ENCODE measurements around the gene SLX9.

The SLX9 gene

GRCh38 chr21:44948426-44949120, 8.7 kb downstream of the SLX9 start:
- no peak for DNase-seq

DNA sequence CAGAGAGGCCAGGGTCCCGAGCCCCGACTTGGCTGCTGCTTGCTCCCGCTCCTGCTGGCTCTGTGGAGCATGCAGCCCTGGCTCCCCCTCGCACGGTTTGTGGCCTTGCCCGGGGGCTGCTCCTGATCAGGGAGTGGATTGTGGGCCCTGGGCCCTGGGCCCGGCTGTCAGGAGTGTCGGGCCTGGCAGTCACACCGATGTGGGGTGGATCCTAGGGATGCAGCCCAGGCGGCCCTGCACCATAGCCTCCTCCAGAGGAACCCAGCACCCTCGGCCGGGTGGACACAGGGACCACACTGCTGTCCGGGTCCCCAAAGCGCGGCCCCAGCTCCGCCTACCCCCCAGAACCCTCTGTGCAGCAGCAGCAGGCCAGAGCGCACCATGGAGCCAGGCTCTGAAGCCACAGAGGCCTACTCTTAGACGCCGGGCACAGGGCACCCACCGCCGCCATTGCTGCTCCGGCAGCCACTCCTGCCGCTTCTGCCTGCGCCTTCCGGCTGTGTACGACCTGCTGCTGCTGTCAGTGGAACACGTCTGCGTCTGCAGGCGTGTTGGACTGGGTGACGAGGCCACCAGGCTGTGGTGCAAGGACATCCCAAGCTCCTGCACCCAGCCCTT, 9.4 kb downstream of the SLX9 start:
- DNase-seq: no peak

DNA sequence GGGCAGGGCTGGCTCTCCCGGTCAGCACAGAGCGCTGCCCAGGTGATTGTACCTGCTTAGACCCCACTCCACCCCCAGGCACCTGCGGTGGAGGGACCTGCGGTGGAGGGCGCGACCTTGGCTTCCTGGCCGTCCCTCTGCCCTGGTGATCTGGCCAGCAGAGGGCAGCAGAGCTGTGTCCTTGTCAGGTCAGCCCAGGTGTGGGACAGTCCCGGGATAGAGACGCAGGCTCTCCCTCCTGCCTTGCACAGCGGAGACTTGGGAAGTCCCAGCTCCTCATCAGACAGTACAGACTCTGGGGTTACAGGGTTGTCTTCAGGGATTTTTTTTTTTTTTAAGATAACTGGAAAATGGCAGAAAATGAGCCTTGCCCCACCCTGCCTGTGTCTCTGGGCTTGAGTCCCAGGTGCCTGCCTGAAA, 10.0 kb downstream of the SLX9 start:
- DNase-seq: peak in 1 of 2 experiments; percentile 6

- no peak for DNase-seq
Observed at GRCh38 chr21:44950351-44950750, 10.5 kb downstream of the SLX9 start.

DNA sequence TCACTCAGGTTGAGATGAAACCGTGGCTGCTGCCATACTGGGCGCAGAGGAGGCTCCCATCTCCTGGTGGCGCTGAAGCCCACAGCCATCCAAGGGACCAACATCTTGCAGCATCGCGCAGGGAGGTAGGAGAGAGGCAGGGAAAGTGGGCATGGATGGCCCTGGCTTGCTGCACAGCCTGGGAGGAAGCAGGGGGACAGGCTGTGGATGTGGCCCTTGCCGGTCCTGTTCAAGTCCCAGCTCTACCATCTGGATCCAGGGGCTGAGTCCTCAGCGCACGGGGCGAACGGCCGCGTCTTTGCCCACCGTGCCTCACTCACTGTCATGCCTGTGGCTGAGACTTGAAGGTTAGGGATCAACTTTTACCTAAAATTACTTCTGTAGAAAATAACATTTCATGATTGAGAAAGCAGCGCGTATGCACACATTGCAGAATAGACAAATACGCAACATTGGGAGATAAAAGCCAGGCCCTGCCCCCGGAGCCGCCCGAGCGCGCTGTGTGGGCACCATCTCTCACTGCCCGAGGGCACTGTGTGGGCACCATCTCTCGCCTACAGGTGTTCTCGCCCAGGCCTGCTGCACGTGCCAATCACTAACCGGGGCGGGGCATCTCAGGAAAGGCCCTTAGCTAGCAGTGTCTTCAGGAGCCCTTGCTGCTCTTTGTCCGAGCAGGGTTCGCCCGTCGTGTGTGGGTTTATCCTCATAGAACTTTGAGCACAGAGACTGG, 11.5 kb downstream of the SLX9 start:
- no peak for DNase-seq

- DNase-seq: no peak
Observed at GRCh38 chr21:44952116-44952928, 12.5 kb downstream of the SLX9 start.

GRCh38 chr21:44952929-44953627, 13.2 kb downstream of the SLX9 start:
- DNase-seq: no peak

- no peak for DNase-seq
Observed at GRCh38 chr21:44953628-44954021, 13.8 kb downstream of the SLX9 start.

DNA sequence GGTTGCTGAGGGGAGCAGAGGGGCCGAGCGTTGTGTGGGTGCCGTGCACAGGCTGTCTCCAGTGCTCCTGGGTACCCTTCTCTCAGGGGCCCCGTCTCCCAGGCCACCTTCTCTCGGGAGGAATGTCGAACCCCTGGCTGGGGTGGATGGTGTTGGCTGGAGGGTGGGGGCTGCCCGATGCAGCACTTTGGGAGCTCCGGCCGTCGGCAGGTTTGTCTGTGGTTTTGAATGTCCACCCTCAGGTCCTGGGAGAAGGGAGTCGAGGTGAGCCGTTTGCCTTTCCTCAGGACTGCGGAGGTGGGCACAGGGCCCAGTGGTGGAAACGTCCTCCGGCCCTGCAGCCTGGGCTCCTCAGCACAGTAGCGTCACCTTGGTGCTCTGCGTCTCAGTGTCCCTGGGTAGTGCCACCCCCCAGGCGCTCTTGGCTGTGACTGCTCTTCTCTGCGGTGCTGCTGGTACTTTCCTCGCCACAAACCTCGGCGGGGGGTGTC, 14.5 kb downstream of the SLX9 start:
- no peak for DNase-seq

DNA sequence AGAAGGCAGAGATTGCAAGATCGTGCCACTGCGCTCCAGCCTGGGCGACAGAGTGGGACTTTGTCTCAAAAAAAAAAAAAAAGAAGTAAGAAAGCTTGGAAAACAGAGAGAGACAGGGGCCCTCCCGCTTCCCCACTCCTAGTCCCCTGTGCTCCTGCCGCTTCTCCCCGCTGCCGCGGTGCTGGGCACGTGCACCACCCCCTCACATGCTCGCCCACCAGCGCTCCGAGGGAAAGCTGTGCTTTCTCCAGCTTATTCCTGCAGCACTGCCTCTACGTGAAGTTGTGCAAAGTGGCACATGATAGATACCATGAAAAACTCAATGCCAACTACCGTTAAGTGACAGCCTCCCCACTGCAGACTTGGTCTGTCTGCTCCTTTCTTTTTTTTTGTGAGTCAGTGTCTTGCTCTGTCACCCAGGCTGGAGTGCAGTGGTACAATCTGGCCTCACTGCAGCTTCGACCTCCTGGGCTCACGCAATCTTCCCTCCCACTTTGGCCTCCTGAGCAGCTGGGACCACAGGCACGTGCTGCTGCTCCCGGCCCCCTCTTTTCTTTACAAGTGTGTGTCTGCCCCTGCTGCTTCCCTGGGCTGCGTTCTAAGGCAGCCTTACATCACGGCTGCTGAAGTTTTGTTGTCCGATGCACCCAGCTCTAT, 15.4 kb downstream of the SLX9 start:
- no peak for DNase-seq

DNA sequence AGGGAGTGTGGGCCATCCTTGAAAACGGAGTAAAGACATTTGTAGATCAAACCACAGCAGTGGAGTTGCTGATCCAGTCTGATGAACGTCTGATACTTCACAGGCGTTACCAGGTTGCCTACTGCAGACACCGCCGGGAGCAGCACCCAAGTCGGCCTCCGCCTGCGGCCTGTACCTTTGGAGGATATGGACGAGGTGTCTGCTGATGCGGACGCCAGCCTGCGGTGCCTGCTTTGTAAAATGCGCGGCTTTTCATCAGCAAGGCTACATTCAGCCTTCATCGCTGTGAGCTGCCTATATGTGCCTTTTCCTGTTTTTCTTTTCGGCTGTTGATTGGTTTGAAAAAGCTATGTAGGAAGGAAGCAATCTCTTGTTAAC, 16.0 kb downstream of the SLX9 start:
- no peak for DNase-seq

- DNase-seq: no peak
Observed at GRCh38 chr21:44956356-44957046, 16.7 kb downstream of the SLX9 start.

DNA sequence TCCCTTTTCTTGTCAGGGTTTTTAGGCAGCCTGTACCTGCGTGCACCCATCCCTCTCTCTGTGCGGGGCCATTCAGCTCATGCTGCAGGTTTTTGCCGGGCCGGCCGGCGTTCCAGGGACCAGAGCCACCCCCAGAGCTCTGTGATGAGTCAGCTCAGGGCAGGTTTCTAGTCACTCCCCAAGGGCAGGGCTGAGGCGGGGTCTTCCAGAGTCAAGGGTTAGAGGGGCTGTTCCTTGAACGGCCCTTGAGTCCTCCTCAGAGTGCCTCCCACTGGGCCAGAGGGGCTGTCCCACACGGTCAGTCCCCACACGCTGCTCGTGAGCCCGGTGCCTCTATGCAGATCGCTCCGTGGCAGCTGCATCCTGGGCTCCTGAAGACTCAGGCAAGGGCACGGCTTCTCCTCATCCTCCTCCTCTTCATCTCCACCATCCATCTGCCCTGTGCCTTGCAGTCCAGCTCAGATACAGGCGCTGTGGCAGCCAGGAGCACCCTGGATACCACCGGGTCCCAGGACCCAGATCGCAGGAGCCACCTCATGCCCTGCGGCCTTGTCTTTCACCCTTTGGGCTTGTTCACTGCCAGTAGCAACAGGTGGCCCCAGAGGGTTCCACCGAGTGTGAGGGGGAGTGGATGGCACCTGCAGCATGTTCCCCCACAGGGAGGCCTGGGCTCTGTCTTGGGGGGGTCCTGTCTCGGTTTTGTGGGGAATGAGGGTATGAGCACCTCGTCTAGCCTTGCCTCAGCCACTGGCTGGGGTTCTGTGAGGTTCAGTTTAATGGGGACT, 17.4 kb downstream of the SLX9 start:
- no peak for DNase-seq

GRCh38 chr21:44957901-44958451, 18.1 kb downstream of the SLX9 start:
- no peak for DNase-seq

DNA sequence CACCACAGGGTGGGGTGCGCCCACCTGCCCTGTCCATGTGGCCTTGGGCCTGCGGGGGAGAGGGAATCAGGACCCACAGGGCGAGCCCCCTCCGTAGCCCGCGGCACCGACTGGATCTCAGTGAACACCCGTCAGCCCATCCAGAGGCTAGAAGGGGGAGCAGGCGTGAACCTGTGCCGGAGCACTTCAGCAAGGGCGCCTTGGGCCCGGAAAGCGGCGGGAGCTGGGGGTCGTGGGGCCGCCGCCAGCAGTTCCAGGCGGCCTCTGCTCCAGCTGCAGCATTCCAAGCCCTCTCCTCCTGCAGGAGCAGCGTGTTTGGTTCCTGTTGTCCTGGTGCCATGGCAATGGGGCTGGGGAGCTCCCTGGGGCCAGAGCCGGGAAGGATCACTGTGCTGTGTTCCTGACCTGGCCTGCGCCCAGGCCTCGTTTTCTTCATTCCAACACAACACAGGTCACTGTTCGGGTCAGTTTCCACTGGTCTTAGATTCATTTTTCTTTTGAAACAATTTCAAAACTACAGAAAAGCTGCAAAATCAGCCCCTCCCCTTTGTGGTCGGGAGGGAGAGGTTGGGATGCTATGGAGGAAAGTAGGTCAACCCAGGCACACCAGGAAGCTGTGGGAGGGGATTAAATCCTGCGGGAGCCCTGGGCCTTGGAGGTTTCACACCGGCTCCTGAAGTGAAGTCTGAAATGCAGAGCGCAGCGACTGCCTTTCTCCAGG, 18.8 kb downstream of the SLX9 start:
- peak in 1 of 2 experiments; percentile 2 for DNase-seq

DNA sequence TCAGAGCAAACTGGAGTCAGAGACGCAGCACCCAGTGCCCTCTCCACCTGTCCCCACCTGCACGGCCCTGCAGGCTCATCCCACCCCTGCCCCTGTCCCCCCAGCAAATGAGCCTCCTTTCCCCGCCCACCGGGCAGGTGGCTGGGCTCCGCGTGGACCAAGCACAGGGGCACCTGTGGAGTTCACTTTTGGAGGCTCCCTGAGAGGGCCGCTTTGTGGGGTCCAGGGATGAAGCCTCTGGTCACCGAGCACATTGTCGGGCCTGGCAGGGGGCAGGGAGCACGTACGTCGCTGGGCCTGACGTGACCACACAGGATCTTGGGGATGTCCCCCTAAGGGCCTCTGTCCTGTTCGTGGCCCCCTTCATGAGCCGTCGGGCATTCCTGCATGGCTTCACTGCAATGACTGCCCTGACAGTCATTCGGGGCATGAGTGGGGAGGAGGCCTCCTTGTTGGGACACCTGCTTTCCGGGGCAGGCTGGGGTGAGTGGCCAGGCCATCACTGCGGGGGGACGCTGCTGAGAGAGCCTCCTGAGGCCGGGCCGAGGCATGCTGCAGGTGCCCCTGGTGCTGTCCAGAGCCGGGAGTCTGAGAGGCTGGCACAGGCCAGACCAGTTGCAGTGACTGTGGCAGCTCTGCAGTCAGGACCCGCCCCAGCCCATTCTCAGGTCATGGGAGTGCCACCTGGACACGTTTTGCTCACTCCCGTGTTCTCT, 19.7 kb downstream of the SLX9 start:
- DNase-seq: no peak

DNA sequence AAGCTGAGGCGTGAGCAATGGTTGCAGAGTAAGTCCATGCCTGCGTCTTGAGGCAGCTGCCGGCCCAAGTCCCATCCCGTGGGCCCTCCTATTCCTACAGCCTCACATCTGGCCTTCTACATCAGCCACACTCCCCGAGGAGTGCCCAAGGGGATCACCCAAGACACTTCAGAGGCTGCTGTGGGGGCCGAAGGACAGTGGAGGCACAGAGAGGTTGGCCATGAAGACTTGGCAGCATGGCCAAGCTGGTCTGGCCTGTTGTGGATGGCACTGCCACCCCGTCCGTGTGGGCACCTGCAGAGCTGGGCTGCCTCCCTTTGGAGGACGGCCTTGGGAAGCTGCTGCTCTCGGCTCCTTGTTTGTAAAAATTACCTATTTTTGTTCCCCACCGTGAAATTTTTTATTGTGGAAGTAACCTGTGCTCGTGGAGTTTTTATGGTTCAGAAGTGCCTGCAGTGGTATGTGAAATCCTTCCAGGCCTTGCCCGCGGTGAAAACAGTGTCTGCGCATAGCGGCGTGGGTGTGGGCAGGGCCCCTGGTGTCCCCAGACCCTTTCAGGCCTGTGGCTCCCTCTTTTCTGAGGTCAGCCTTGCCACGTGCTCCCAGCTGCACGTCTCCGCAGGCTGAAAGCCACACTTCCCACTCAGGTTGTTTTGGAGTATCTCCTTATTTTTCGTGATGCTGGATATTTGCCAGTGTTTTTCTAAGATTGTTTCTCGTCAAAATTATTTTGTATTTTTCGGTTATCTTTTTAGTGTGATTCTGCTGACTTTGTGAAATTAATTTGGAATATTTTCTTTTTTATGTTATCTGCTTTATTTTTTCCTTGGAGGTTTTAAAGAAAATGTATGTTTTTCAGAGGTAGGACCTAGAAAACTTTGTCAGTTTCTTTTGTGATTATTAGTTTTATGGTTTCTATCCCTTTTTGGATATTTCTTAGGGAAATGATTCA, 20.6 kb downstream of the SLX9 start:
- DNase-seq: no peak

Data from Kasumi-1 (cell line).